H1 (cell line): Measurements from ENCODE around the gene B3GALT6.

Source experiments
- EZH2 ChIP-seq: fragments of 200-600 bp; sonication (generic); IDR thresholded peaks from 2 replicates; pipeline ENCODE4 v1.7.1; 2012; ENCODE audit warnings: low read depth, mild to moderate bottlenecking, moderate library complexity, low read length, inconsistent platforms; ENCODE audit not compliant: severe bottlenecking
- GTF2F1 ChIP-seq: IDR thresholded peaks from 2 replicates; pipeline ENCODE4 v1.6.1; 2012; ENCODE audit warnings: low read depth, low read length, improper control_type of control experiment, borderline replicate concordance
- KDM5A ChIP-seq: fragments of 200-600 bp; IDR thresholded peaks from 2 replicates; pipeline ENCODE4 v1.7.1; 2012; ENCODE audit warnings: mild to moderate bottlenecking, low read length, inconsistent platforms, mixed read lengths
- NRF1 ChIP-seq: IDR thresholded peaks from 2 replicates; pipeline ENCODE4 v1.6.1; 2011; ENCODE audit warnings: mild to moderate bottlenecking, low read depth, low read length, improper control_type of control experiment
- POLR2A ChIP-seq, 2 experiments: IDR thresholded peaks; 1 replicate in 1 of 2; 2 replicates in 1 of 2; pipeline ENCODE4 v1.6.1; 2011; ENCODE audit warnings: low read depth in 2 of 2, low read length in 2 of 2, mild to moderate bottlenecking in 2 of 2; ENCODE audit errors: control extremely low read depth in 1 of 2
- POLR2AphosphoS5 ChIP-seq: IDR thresholded peaks from 2 replicates; pipeline ENCODE4 v1.6.1; 2011; ENCODE audit warnings: low read depth, low read length
- SIN3A ChIP-seq, 2 experiments: IDR thresholded peaks in 1 of 2; conservative IDR thresholded peaks in 1 of 2; 2 replicates each; pipeline ENCODE4 v1.6.1; 2011 to 2012; ENCODE audit warnings: low read length in 2 of 2, improper control_type of control experiment in 1 of 2, low read depth in 1 of 2, mild to moderate bottlenecking in 1 of 2
- TF ChIP-seq, protein P1 (sequence below), 3 experiments: IDR thresholded peaks; 1 replicate in 2 of 3; 2 replicates in 1 of 3; pipeline versions ENCODE4 v1.5.1 to v1.6.1; 2011; ENCODE audit warnings: low read length in 3 of 3, mild to moderate bottlenecking in 3 of 3, inconsistent platforms in 2 of 3, low read depth in 1 of 3, moderate library complexity in 1 of 3; ENCODE audit not compliant: insufficient read depth in 1 of 3; ENCODE audit errors: control extremely low read depth in 1 of 3
- TF ChIP-seq, protein P2 (sequence below): IDR thresholded peaks from 2 replicates; pipeline ENCODE4 v1.6.1; 2012; ENCODE audit warnings: low read length, inconsistent platforms

DNA sequence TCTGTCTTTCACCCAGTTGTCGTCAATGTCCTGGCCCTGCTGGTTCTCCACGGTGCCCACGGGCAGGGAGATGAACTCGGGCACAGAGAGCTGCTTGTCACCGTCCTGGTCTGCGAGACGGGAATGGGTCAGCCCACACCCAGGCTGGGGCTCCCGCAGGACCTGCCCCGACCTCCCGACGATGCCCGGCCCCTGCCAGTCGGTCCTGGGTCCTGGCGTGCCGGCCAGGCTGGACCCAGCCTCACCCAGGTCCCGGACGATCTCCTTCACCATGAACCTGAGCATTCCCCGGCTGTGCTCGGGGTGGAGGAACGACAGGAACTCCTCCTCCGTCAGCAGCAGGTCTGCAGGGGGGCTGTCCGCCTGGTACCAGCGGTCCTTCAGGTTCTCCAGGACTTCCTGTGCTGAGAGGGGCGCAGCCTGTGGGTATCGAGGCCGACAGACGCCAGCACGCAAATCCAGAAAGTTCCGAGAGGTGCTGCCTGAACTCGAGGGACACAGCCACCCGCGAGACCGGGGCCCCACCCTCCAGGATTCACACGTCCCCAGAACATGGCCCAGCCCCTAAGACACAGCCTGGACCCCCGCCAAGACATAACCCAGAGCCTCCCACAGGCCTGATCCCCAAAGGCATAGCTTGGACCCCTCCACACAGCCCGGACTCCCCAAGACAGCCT, 13.4 kb upstream of the B3GALT6 start:
- TF ChIP-seq SIN3A (conservative IDR thresholded peaks at IDR 0.05 in 1 of 2, IDR thresholded peaks at IDR 0.05 in 1 of 2; ENCODE audit: low read depth in 1 of 2, low read length in 2 of 2), result no peak
- no peak for TF ChIP-seq POLR2A (IDR thresholded peaks at IDR 0.05; ENCODE audit: control extremely low read depth in 1 of 2, low read depth in 2 of 2, low read length in 2 of 2)
- no peak for TF ChIP-seq GTF2F1
- TF ChIP-seq, protein P1, sequence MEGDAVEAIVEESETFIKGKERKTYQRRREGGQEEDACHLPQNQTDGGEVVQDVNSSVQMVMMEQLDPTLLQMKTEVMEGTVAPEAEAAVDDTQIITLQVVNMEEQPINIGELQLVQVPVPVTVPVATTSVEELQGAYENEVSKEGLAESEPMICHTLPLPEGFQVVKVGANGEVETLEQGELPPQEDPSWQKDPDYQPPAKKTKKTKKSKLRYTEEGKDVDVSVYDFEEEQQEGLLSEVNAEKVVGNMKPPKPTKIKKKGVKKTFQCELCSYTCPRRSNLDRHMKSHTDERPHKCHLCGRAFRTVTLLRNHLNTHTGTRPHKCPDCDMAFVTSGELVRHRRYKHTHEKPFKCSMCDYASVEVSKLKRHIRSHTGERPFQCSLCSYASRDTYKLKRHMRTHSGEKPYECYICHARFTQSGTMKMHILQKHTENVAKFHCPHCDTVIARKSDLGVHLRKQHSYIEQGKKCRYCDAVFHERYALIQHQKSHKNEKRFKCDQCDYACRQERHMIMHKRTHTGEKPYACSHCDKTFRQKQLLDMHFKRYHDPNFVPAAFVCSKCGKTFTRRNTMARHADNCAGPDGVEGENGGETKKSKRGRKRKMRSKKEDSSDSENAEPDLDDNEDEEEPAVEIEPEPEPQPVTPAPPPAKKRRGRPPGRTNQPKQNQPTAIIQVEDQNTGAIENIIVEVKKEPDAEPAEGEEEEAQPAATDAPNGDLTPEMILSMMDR (IDR thresholded peaks at IDR 0.05; ENCODE audit: control extremely low read depth in 1 of 3, insufficient read depth in 1 of 3, low read depth in 1 of 3, low read length in 3 of 3), result no peak
- no peak for TF ChIP-seq POLR2AphosphoS5
- TF ChIP-seq, protein P2, sequence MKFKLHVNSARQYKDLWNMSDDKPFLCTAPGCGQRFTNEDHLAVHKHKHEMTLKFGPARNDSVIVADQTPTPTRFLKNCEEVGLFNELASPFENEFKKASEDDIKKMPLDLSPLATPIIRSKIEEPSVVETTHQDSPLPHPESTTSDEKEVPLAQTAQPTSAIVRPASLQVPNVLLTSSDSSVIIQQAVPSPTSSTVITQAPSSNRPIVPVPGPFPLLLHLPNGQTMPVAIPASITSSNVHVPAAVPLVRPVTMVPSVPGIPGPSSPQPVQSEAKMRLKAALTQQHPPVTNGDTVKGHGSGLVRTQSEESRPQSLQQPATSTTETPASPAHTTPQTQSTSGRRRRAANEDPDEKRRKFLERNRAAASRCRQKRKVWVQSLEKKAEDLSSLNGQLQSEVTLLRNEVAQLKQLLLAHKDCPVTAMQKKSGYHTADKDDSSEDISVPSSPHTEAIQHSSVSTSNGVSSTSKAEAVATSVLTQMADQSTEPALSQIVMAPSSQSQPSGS, result no peak
- no peak for TF ChIP-seq KDM5A
- TF ChIP-seq NRF1, result no peak
- TF ChIP-seq EZH2, result no peak
